ENCODE results near the gene CTSE. TPM values are rescaled to one million over a fixed set of nuclear protein-coding genes. Genes with fewer than 3 reads are reported as not detected.

The CTSE gene
- total RNA-seq, 2 experiments from 2014 or later: not detected

- POLR2A ChIA-PET: no interaction called here
- H3K27me3 Mint-ChIP-seq: peaks cover 2% of the 10 kb centered on the region
- no peak overlapping the region for H3K27ac Mint-ChIP-seq
- H3K4me3 Mint-ChIP-seq: no peak overlapping the region
- CTCF ChIA-PET: interaction anchor here (2.2 to 3.2 kb wide), 2 partner anchors 10 to 49 kb away, joined by 7 to 17 read pairs; no protein-coding TSS in a partner anchor
- no peak for DNase-seq
- peaks cover 1% of the 10 kb centered on the region for H3K4me1 Mint-ChIP-seq
- no peaks in the 10 kb centered on the region for H3K9me3 Mint-ChIP-seq
- H3K36me3 Mint-ChIP-seq (ENCODE audit: low read depth): no peaks in the 10 kb centered on the region
Measured at GRCh38 chr1:205967554-205968335, 56.0 kb downstream of the CTSE start.

GRCh38 chr1:205965036-205965884 is 58.4 kb downstream of the CTSE start:
- peaks cover 8% of the 10 kb centered on the region for H3K4me1 Mint-ChIP-seq
- no peaks in the 10 kb centered on the region for H3K36me3 Mint-ChIP-seq (ENCODE audit: low read depth)
- DNase-seq: no peak
- H3K27me3 Mint-ChIP-seq: peaks cover 2% of the 10 kb centered on the region
- ChIA-PET POLR2A (no interaction called here), CTCF (interaction anchor here (2.1 kb wide), 1 partner anchor 12 kb away, joined by 9 read pairs; no protein-coding TSS in a partner anchor)
- H3K4me3 Mint-ChIP-seq: no peak overlapping the region
- H3K9me3 Mint-ChIP-seq: no peaks in the 10 kb centered on the region
- no peak overlapping the region for H3K27ac Mint-ChIP-seq

GRCh38 chr1:205963352-205964155 is 60.1 kb downstream of the CTSE start:
- no peaks in the 10 kb centered on the region for H3K9me3 Mint-ChIP-seq
- H3K4me3 Mint-ChIP-seq: no peak overlapping the region
- no peaks in the 10 kb centered on the region for H3K36me3 Mint-ChIP-seq (ENCODE audit: low read depth)
- peaks cover 10% of the 10 kb centered on the region for H3K27me3 Mint-ChIP-seq
- peaks cover 8% of the 10 kb centered on the region for H3K4me1 Mint-ChIP-seq
- DNase-seq: no peak
- POLR2A ChIA-PET: no interaction called here
- H3K27ac Mint-ChIP-seq: no peak overlapping the region
- CTCF ChIA-PET: interaction anchor here (0.9 kb wide), 1 partner anchor 14 kb away, joined by 4 read pairs; no protein-coding TSS in a partner anchor

- no peak overlapping the region for H3K4me3 Mint-ChIP-seq
- peaks cover 8% of the 10 kb centered on the region for H3K27me3 Mint-ChIP-seq
- H3K36me3 Mint-ChIP-seq (ENCODE audit: low read depth): no peaks in the 10 kb centered on the region
- DNase-seq: no peak
- no peak overlapping the region for H3K27ac Mint-ChIP-seq
- POLR2A ChIA-PET: no interaction called here
- no peaks in the 10 kb centered on the region for H3K9me3 Mint-ChIP-seq
- H3K4me1 Mint-ChIP-seq: peaks cover 8% of the 10 kb centered on the region
- CTCF ChIA-PET: interaction anchor here (0.9 kb wide), 1 partner anchor 15 kb away, joined by 4 read pairs; no protein-coding TSS in a partner anchor
Measured at GRCh38 chr1:205962821-205963221, 60.9 kb downstream of the CTSE start.

GRCh38 chr1:205961991-205962820 is 61.5 kb downstream of the CTSE start:
- ChIA-PET POLR2A (no interaction called here), CTCF (interaction anchor here (0.9 to 1.8 kb wide), 3 partner anchors 15 to 304 kb away, joined by 3 to 8 read pairs (median 4); no protein-coding TSS in a partner anchor)
- Mint-ChIP-seq H3K9me3 (no peaks in the 10 kb centered on the region), H3K4me1 (peaks cover 8% of the 10 kb centered on the region), H3K27me3 (peaks cover 9% of the 10 kb centered on the region), H3K36me3 (ENCODE audit: low read depth) (no peaks in the 10 kb centered on the region), H3K4me3 (no peak overlapping the region), H3K27ac (no peak overlapping the region)
- no peak for DNase-seq

DNA sequence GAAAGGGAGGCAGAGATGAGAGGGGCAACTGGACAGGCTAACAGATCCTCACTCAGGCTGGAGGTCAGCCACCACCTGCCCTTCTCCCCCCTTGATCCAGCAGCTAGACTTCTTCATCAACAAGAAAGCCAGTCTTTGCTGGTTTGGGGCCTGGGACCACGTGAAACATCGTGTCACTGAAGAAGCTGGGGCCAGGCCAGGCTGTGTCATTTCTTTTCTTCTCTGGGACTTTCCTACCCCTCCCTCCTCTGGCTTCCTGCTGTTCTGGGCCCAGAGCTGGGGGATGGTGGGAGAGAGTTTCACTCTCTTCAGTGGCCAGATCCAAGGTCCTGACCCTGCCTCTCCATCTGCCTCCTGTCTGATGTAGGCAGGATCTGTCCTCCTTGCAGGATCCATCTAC is 62.3 kb downstream of the CTSE start:
- POLR2A ChIA-PET: no interaction called here
- H3K27ac Mint-ChIP-seq: no peak overlapping the region
- H3K4me1 Mint-ChIP-seq: peaks cover 8% of the 10 kb centered on the region
- no peaks in the 10 kb centered on the region for H3K9me3 Mint-ChIP-seq
- DNase-seq: no peak
- H3K36me3 Mint-ChIP-seq (ENCODE audit: low read depth): no peaks in the 10 kb centered on the region
- no peak overlapping the region for H3K4me3 Mint-ChIP-seq
- peaks cover 16% of the 10 kb centered on the region for H3K27me3 Mint-ChIP-seq
- CTCF ChIA-PET: interaction anchor here (1.0 to 1.8 kb wide), 2 partner anchors 16 to 303 kb away, joined by 3 to 8 read pairs; no protein-coding TSS in a partner anchor

DNA sequence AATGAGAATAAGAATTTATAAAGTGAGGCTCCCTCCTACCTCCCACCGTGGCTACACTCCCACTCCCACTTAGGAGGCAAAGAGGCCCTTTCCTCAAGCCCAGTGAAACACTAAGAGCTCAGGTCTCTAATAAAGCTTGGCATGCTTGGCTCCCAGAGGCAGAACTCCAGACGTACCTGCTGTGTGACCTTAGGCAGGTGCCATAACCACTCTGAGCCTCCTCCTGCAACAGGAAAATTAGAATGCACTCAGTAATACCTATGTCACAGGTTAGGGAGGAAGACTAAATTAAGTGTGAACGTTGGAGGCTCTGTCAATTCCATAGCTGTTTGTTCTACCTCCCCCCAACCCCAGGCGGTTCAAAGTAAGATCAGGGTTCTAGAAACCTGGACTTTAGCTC is 63.9 kb downstream of the CTSE start:
- POLR2A ChIA-PET: no interaction called here

More for the DNA sequence above, 63.9 kb downstream of the CTSE start:
- CTCF ChIA-PET: no interaction called here
- Mint-ChIP-seq H3K4me1 (peaks cover 8% of the 10 kb centered on the region), H3K27ac (no peak overlapping the region), H3K27me3 (peaks cover 24% of the 10 kb centered on the region), H3K9me3 (no peaks in the 10 kb centered on the region), H3K4me3 (no peak overlapping the region), H3K36me3 (ENCODE audit: low read depth) (no peaks in the 10 kb centered on the region)
- DNase-seq: no peak

Other genes starting within 250 kb of the CTSE start
- 10 to 100 TPM; 67.6 to 72.3 TPM for gene RAB29, start 248.4 kb downstream of the CTSE start, total RNA-seq
- 10 to 100 TPM; 15.1 to 17.8 TPM for gene SLC41A1, start 210.7 kb downstream of the CTSE start, total RNA-seq
- under 1 TPM; 0.43 to 0.81 TPM for gene PM20D1, start 173.8 kb downstream of the CTSE start, total RNA-seq
- gene SLC26A9, start 80.4 kb downstream of the CTSE start, total RNA-seq: not detected
- not detected for gene RAB7B, start 20.5 kb downstream of the CTSE start, total RNA-seq
- gene RHEX, start 29.3 kb upstream of the CTSE start, total RNA-seq: not detected
- not detected for gene AVPR1B, start 93.5 kb upstream of the CTSE start, total RNA-seq
- gene FAM72A, start 178.9 kb upstream of the CTSE start, total RNA-seq: 10 to 100 TPM; 31.6 to 34.1 TPM
- 100 to 1,000 TPM in 1 of 2 experiments, 10 to 100 TPM in 1; 96.1 to 108 TPM for gene SRGAP2, start 179.6 kb upstream of the CTSE start, total RNA-seq

All from activated CD4-positive, alpha-beta memory T cell treated with anti-CD3 and anti-CD28 coated beads, Interleukin-2, amount 10 ng/mL, durations not matched to agents 7 days and 5 days (primary cell).